K562 (cell line): Measurements from ENCODE around the gene CALM3. TPM values are rescaled to one million over a fixed set of nuclear protein-coding genes. Genes with fewer than 3 reads are reported as not detected.

Source experiments
- ATF1 ChIP-seq, 2 experiments: fragments of 450-650 bp in 1 of 2; IDR thresholded peaks; 2 replicates each; pipeline ENCODE4 v1.6.1; 2016; ENCODE audit warnings: missing compliant biosample characterization in 1 of 2, missing genetic modification characterization in 1 of 2
- ATF7 ChIP-seq: fragments of 450-650 bp; IDR thresholded peaks from 2 replicates; pipeline ENCODE4 v1.7.1; 2014; ENCODE audit warnings: mild to moderate bottlenecking, moderate library complexity
- CBFA2T3 ChIP-seq: fragments of 450-650 bp; IDR thresholded peaks from 2 replicates; pipeline ENCODE4 v1.6.1; 2017
- IFI16 ChIP-seq: fragments of 250-450 bp; sonication (Bioruptor Pico); IDR thresholded peaks from 2 replicates; pipeline ENCODE4 v2.1.2; 2022; ENCODE audit warnings: mild to moderate bottlenecking, inconsistent platforms
- JUND ChIP-seq, 2 experiments: IDR thresholded peaks; 2 replicates in 1 of 2; 3 replicates in 1 of 2; pipeline ENCODE4 v1.6.1; 2011; ENCODE audit warnings: borderline replicate concordance in 2 of 2, low read depth in 2 of 2, low read length in 2 of 2, improper control_type of control experiment in 1 of 2, missing biosample characterization in 1 of 2, missing genetic modification characterization in 1 of 2, missing genetic modification reagents in 1 of 2
- KDM1A ChIP-seq, 2 experiments: fragments of 450-650 bp; IDR thresholded peaks; 2 replicates each; pipeline ENCODE4 v1.6.1; 2016; ENCODE audit warnings: mild to moderate bottlenecking in 2 of 2
- LEF1 ChIP-seq: fragments of 450-650 bp; IDR thresholded peaks from 2 replicates; pipeline ENCODE4 v1.6.1; 2016; ENCODE audit warnings: mild to moderate bottlenecking
- MEIS2 ChIP-seq: fragments of 450-650 bp; IDR thresholded peaks from 2 replicates; pipeline ENCODE4 v1.6.1; 2014; ENCODE audit warnings: mild to moderate bottlenecking; ENCODE audit not compliant: partially characterized antibody
- NCOA2 ChIP-seq, 2 experiments: fragments of 450-650 bp; IDR thresholded peaks; 2 replicates each; pipeline ENCODE4 v1.6.1; 2018; ENCODE audit warnings: mild to moderate bottlenecking in 2 of 2, moderate library complexity in 1 of 2; ENCODE audit not compliant: partially characterized antibody in 2 of 2
- PRPF4 ChIP-seq: fragments of 200-400 bp; formaldehyde crosslinking; IDR thresholded peaks from one replicate; pipeline ENCODE4 v1.6.1; 2017; ENCODE audit warnings: low read length, low read depth, mild to moderate bottlenecking; ENCODE audit not compliant: insufficient read depth, poor library complexity, severe bottlenecking
- RCOR1 ChIP-seq, 2 experiments: IDR thresholded peaks; 2 replicates each; pipeline ENCODE4 v1.6.1; 2012; ENCODE audit warnings: low read depth in 2 of 2, low read length in 2 of 2, borderline replicate concordance in 1 of 2, improper control_type of control experiment in 1 of 2
- ZNF239 ChIP-seq: fragments of 250-450 bp; sonication (Bioruptor Pico); IDR thresholded peaks from 2 replicates; pipeline ENCODE4 v1.4.0; 2020; ENCODE audit warnings: mild to moderate bottlenecking
- polyA plus RNA-seq, 8 experiments: library from polyadenylated mRNA; depleted of rRNA in 4 of 8; stranded (reverse) in 5 of 8; unstranded in 3 of 8; fragments of >200 nt; fragmentation: Nextera tagmentation in 2 of 8; fragmentation: Illumina TruSeq in 1 of 8; extraction: Ambion mirVana in 2 of 8; extraction: Trizol in 1 of 8; gene quantifications; 2 replicates each; pipeline versions ENCODE4 v1.2.1 to v1.2.3, GENCODE V29; 2011 to 2014; ENCODE audit warnings: inconsistent platforms in 1 of 8, missing spikeins in 1 of 8
- total RNA-seq, 7 experiments: library from RNA; depleted of rRNA in 6 of 7; stranded (reverse); fragments of >200 nt in 6 of 7; fragmentation: Illumina TruSeq in 2 of 7; extraction: Trizol in 2 of 7; gene quantifications; 2 replicates each; pipeline versions ENCODE4 v1.2.1 to v1.2.3, GENCODE V29; 2011 to 2021; ENCODE audit warnings: low replicate concordance in 1 of 7
- TF ChIP-seq, protein P1 (sequence below): fragments of 450-650 bp; formaldehyde crosslinking; IDR thresholded peaks from 2 replicates; pipeline ENCODE4 v1.4.0; 2020; ENCODE audit warnings: mild to moderate bottlenecking, moderate library complexity
- TF ChIP-seq, protein P2 (sequence below): fragments of 250-450 bp; sonication (Bioruptor Pico); IDR thresholded peaks from 2 replicates; pipeline ENCODE4 v1.4.0; 2020
- TF ChIP-seq, protein P3 (sequence below): fragments of 450-650 bp; IDR thresholded peaks from 2 replicates; pipeline ENCODE4 v1.6.1; 2016
- TF ChIP-seq, protein P4 (sequence below): fragments of 200-800 bp; sonication (Bioruptor generic); IDR thresholded peaks from 2 replicates; pipeline ENCODE4 v1.6.1; 2017; ENCODE audit warnings: missing genetic modification characterization, missing compliant biosample characterization
- TF ChIP-seq, protein P5 (sequence below): fragments of 450-650 bp; formaldehyde crosslinking; IDR thresholded peaks from 2 replicates; pipeline ENCODE4 v1.4.0; 2020; ENCODE audit warnings: mild to moderate bottlenecking, moderate library complexity

Gene CALM3
- total and polyA plus RNA-seq, 9 of the 15 experiments (the other 6 are each of a cell fraction or from before 2014, with no cell fraction given), result 34.6 to 350 (median 156) TPM

DNA sequence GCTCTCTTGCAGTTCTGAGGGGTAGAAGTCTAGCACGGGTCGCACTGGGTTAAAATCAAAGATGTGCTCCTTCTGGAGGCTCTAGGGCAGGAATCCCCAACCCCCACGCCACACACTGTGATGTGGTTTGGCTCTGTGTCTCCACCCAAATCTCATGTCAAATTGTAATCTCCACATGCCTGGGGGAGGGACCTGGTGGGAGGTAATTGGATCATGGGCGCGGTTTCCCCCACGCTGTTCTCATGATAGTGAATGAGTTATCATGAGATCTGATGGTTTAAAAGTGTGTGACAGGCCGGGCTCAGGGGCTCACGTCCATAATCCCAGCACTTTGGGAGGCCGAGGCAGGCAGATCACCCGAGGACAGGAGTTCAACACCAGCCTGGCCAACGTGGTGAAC, 26.6 kb upstream of the CALM3 start (continued):
- TF ChIP-seq ATF1 (CRISPR knock-in tag; IDR thresholded peaks at IDR 0.05) (no peak), ATF1 (tag; IDR thresholded peaks at IDR 0.05) (no peak), KDM1A (IDR thresholded peaks at IDR 0.05) (peak; percentile 60 to 65; a peak in 2 of 4 replicates), IFI16 (CRISPR knock-in tag) (no peak), MEIS2 (peak; percentile 28), ATF7 (0 out of 2 replicates have a peak, but pooled peaks have one; percentile 18), NCOA2 (IDR thresholded peaks at IDR 0.05; ENCODE audit: partially characterized antibody in 2 of 2) (no peak), RCOR1 (IDR thresholded peaks at IDR 0.05; ENCODE audit: borderline replicate concordance in 1 of 2, low read depth in 2 of 2, low read length in 2 of 2) (peak in 1 of 2 experiments; percentile 74; a peak in 1 of 4 replicates), JUND (IDR thresholded peaks at IDR 0.05; ENCODE audit: borderline replicate concordance, low read depth, low read length) (no peak), JUND (tag; IDR thresholded peaks at IDR 0.05; ENCODE audit: borderline replicate concordance, low read depth, low read length) (no peak; the same call in 2 of the 3 replicates), PRPF4 (no peak), ZNF239 (CRISPR knock-in tag) (no peak), CBFA2T3 (peak; percentile 41), LEF1 (peak; percentile 62)
- TF ChIP-seq, protein P1, sequence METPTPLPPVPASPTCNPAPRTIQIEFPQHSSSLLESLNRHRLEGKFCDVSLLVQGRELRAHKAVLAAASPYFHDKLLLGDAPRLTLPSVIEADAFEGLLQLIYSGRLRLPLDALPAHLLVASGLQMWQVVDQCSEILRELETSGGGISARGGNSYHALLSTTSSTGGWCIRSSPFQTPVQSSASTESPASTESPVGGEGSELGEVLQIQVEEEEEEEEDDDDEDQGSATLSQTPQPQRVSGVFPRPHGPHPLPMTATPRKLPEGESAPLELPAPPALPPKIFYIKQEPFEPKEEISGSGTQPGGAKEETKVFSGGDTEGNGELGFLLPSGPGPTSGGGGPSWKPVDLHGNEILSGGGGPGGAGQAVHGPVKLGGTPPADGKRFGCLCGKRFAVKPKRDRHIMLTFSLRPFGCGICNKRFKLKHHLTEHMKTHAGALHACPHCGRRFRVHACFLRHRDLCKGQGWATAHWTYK (CRISPR knock-in tag), result no peak
- TF ChIP-seq, protein P2, sequence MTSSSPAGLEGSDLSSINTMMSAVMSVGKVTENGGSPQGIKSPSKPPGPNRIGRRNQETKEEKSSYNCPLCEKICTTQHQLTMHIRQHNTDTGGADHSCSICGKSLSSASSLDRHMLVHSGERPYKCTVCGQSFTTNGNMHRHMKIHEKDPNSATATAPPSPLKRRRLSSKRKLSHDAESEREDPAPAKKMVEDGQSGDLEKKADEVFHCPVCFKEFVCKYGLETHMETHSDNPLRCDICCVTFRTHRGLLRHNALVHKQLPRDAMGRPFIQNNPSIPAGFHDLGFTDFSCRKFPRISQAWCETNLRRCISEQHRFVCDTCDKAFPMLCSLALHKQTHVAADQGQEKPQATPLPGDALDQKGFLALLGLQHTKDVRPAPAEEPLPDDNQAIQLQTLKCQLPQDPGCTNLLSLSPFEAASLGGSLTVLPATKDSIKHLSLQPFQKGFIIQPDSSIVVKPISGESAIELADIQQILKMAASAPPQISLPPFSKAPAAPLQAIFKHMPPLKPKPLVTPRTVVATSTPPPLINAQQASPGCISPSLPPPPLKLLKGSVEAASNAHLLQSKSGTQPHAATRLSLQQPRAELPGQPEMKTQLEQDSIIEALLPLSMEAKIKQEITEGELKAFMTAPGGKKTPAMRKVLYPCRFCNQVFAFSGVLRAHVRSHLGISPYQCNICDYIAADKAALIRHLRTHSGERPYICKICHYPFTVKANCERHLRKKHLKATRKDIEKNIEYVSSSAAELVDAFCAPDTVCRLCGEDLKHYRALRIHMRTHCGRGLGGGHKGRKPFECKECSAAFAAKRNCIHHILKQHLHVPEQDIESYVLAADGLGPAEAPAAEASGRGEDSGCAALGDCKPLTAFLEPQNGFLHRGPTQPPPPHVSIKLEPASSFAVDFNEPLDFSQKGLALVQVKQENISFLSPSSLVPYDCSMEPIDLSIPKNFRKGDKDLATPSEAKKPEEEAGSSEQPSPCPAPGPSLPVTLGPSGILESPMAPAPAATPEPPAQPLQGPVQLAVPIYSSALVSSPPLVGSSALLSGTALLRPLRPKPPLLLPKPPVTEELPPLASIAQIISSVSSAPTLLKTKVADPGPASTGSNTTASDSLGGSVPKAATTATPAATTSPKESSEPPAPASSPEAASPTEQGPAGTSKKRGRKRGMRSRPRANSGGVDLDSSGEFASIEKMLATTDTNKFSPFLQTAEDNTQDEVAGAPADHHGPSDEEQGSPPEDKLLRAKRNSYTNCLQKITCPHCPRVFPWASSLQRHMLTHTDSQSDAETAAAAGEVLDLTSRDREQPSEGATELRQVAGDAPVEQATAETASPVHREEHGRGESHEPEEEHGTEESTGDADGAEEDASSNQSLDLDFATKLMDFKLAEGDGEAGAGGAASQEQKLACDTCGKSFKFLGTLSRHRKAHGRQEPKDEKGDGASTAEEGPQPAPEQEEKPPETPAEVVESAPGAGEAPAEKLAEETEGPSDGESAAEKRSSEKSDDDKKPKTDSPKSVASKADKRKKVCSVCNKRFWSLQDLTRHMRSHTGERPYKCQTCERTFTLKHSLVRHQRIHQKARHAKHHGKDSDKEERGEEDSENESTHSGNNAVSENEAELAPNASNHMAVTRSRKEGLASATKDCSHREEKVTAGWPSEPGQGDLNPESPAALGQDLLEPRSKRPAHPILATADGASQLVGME (CRISPR knock-in tag), result no peak
- TF ChIP-seq, protein P3, sequence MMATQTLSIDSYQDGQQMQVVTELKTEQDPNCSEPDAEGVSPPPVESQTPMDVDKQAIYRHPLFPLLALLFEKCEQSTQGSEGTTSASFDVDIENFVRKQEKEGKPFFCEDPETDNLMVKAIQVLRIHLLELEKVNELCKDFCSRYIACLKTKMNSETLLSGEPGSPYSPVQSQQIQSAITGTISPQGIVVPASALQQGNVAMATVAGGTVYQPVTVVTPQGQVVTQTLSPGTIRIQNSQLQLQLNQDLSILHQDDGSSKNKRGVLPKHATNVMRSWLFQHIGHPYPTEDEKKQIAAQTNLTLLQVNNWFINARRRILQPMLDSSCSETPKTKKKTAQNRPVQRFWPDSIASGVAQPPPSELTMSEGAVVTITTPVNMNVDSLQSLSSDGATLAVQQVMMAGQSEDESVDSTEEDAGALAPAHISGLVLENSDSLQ, result peak; percentile 48
- TF ChIP-seq, protein P4, sequence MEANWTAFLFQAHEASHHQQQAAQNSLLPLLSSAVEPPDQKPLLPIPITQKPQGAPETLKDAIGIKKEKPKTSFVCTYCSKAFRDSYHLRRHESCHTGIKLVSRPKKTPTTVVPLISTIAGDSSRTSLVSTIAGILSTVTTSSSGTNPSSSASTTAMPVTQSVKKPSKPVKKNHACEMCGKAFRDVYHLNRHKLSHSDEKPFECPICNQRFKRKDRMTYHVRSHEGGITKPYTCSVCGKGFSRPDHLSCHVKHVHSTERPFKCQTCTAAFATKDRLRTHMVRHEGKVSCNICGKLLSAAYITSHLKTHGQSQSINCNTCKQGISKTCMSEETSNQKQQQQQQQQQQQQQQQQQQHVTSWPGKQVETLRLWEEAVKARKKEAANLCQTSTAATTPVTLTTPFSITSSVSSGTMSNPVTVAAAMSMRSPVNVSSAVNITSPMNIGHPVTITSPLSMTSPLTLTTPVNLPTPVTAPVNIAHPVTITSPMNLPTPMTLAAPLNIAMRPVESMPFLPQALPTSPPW (CRISPR knock-in tag), result peak; percentile 50
- TF ChIP-seq, protein P5, sequence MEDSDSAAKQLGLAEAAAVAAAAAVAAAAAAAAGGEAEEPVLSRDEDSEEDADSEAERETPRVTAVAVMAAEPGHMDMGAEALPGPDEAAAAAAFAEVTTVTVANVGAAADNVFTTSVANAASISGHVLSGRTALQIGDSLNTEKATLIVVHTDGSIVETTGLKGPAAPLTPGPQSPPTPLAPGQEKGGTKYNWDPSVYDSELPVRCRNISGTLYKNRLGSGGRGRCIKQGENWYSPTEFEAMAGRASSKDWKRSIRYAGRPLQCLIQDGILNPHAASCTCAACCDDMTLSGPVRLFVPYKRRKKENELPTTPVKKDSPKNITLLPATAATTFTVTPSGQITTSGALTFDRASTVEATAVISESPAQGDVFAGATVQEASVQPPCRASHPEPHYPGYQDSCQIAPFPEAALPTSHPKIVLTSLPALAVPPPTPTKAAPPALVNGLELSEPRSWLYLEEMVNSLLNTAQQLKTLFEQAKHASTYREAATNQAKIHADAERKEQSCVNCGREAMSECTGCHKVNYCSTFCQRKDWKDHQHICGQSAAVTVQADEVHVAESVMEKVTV (CRISPR knock-in tag), result no peak
